ENCODE results near the gene MRPL49. TPM values are rescaled to one million over a fixed set of nuclear protein-coding genes. Genes with fewer than 3 reads are reported as not detected.

Gene MRPL49
- total and polyA plus RNA-seq, 2 of the 13 experiments (the other 11 are each of a cell fraction or from before 2014, with no cell fraction given) = 39.2 to 53.3 TPM

GRCh38 chr11:65083834-65084597 lies 38.1 kb upstream of the MRPL49 start, which contains the start of the genes CDCA5 and ZFPL1 (continued):
- peak; percentile 83 for TF ChIP-seq ZBTB40 (IDR thresholded peaks at IDR 0.05)
- peak; percentile 98 for TF ChIP-seq ZBTB40 (CRISPR knock-in tag; IDR thresholded peaks at IDR 0.05)
- 0 out of 2 replicates have a peak, but pooled peaks have one; percentile 75 for TF ChIP-seq PRMT3 (CRISPR knock-in tag; IDR thresholded peaks at IDR 0.05; ENCODE audit: borderline replicate concordance, low read depth)
- TF ChIP-seq ZNF839 (CRISPR knock-in tag; IDR thresholded peaks at IDR 0.05; ENCODE audit: borderline replicate concordance) = no peak; the same call in 1 of the 2 replicates
- TF ChIP-seq CSRNP1 (CRISPR knock-in tag; IDR thresholded peaks at IDR 0.05) = peak; percentile 83
- no peak for TF ChIP-seq ZFP62 (CRISPR knock-in tag; IDR thresholded peaks at IDR 0.05)
- peak; percentile 37; the same call in 1 of the 2 replicates for TF ChIP-seq RAD21 (CRISPR knock-in tag; IDR thresholded peaks at IDR 0.05)
- TF ChIP-seq CAMTA2 (CRISPR knock-in tag; IDR thresholded peaks at IDR 0.05; ENCODE audit: borderline replicate concordance) = no peak
- TF ChIP-seq KLF16 (CRISPR knock-in tag; IDR thresholded peaks at IDR 0.05) = peak in 1 of 2 experiments; percentile 95; a peak in 2 of 4 replicates
- TF ChIP-seq ZFP1 (CRISPR knock-in tag; IDR thresholded peaks at IDR 0.05) = 0 out of 2 replicates have a peak, but pooled peaks have one; percentile 80
- TF ChIP-seq ZNF33B (CRISPR knock-in tag; IDR thresholded peaks at IDR 0.05) = no peak; the same call in 1 of the 2 replicates
- TF ChIP-seq ZFAT (CRISPR knock-in tag; conservative IDR thresholded peaks at IDR 0.05) = no peak
- TF ChIP-seq CTCF (CRISPR knock-in tag; IDR thresholded peaks at IDR 0.05) = peak; percentile 32
- TF ChIP-seq ZNF616 (CRISPR knock-in tag; IDR thresholded peaks at IDR 0.05; ENCODE audit: low read depth) = no peak
- no peak; the same call in 1 of the 2 replicates for TF ChIP-seq CREBL2 (CRISPR knock-in tag; IDR thresholded peaks at IDR 0.05; ENCODE audit: borderline replicate concordance)

Measured in HepG2 (cell line).